GM19438 (cell line): ENCODE data around the gene HMGCLL1.

Experiments
- ATAC-seq: cut with Tn5 transposase; IDR thresholded peaks from one replicate; pipeline ENCODE4 v1.9.1; 2021; ENCODE audit warnings: low read depth; ENCODE audit not compliant: unreplicated experiment

The HMGCLL1 gene

GRCh38 chr6:55536391-55536956 is 42.5 kb downstream of the HMGCLL1 start:
- no peak for ATAC-seq

GRCh38 chr6:55531496-55531895 is 47.5 kb downstream of the HMGCLL1 start:
- ATAC-seq, result no peak

- no peak for ATAC-seq
Observed at GRCh38 chr6:55530931-55531330, 48.1 kb downstream of the HMGCLL1 start.

- no peak for ATAC-seq
Observed at GRCh38 chr6:55528624-55529023, 50.4 kb downstream of the HMGCLL1 start.

- no peak for ATAC-seq
Observed at GRCh38 chr6:55524441-55524840, 54.6 kb downstream of the HMGCLL1 start.

- no peak for ATAC-seq
Observed at GRCh38 chr6:55518529-55519060, 60.4 kb downstream of the HMGCLL1 start.

- ATAC-seq, result no peak
Observed at GRCh38 chr6:55516736-55517135, 62.3 kb downstream of the HMGCLL1 start.

GRCh38 chr6:55512904-55513303 is 66.1 kb downstream of the HMGCLL1 start:
- ATAC-seq, result no peak

GRCh38 chr6:55511122-55511800 is 67.7 kb downstream of the HMGCLL1 start:
- ATAC-seq, result no peak

- no peak for ATAC-seq
Observed at GRCh38 chr6:55499591-55499990, 79.4 kb downstream of the HMGCLL1 start.

- ATAC-seq, result no peak
Observed at GRCh38 chr6:55497694-55498093, 81.3 kb downstream of the HMGCLL1 start.

GRCh38 chr6:55496201-55496600 is 82.8 kb downstream of the HMGCLL1 start:
- no peak for ATAC-seq

- no peak for ATAC-seq
Observed at GRCh38 chr6:55495277-55495676, 83.7 kb downstream of the HMGCLL1 start.

GRCh38 chr6:55494411-55494810 is 84.6 kb downstream of the HMGCLL1 start:
- no peak for ATAC-seq

GRCh38 chr6:55492259-55492658 is 86.7 kb downstream of the HMGCLL1 start:
- no peak for ATAC-seq

GRCh38 chr6:55490871-55491270 is 88.1 kb downstream of the HMGCLL1 start:
- no peak for ATAC-seq

- no peak for ATAC-seq
Observed at GRCh38 chr6:55474382-55474781, 104.6 kb downstream of the HMGCLL1 start.

- no peak for ATAC-seq
Observed at GRCh38 chr6:55473722-55474121, 105.3 kb downstream of the HMGCLL1 start.

GRCh38 chr6:55469951-55470366 is 109.0 kb downstream of the HMGCLL1 start:
- no peak for ATAC-seq

- ATAC-seq, result no peak
Observed at GRCh38 chr6:55456016-55456415, 123.0 kb downstream of the HMGCLL1 start.

- ATAC-seq, result no peak
Observed at GRCh38 chr6:55450005-55450404, 129.0 kb downstream of the HMGCLL1 start.

GRCh38 chr6:55449225-55449624 is 129.8 kb downstream of the HMGCLL1 start:
- no peak for ATAC-seq
